ENCODE results near the gene SETD2.

SETD2 gene

GRCh38 chr3:47097864-47098263 is 66.0 kb downstream of the SETD2 start:
- H3K4me3 ChIP-seq (IDR thresholded peaks at IDR 0.05; ENCODE audit: insufficient read depth, low read depth, low read length): no peak overlapping the region
- no peak overlapping the region for H3K4me2 ChIP-seq
- H3K27ac ChIP-seq: no peak overlapping the region
- no peak overlapping the region for H3K9ac ChIP-seq
- H4K20me1 ChIP-seq (ENCODE audit: insufficient read depth): no peaks in the 10 kb centered on the region
- TF ChIP-seq CTCF (conservative IDR thresholded peaks at IDR 0.05; ENCODE audit: low read depth, low read length): no peak
- no peaks in the 10 kb centered on the region for H3K79me2 ChIP-seq (ENCODE audit: insufficient read depth, low read depth)
- H3K27me3 ChIP-seq (ENCODE audit: insufficient read depth, low read depth): no peaks in the 10 kb centered on the region
- H3K36me3 ChIP-seq (ENCODE audit: insufficient read depth): no peaks in the 10 kb centered on the region
- H2AFZ ChIP-seq (ENCODE audit: low read depth): no peak overlapping the region
- no peaks in the 10 kb centered on the region for H3K4me1 ChIP-seq (ENCODE audit: low read depth, poor library complexity, severe bottlenecking)

- Histone ChIP-seq H3K4me2 (no peak overlapping the region), H3K36me3 (ENCODE audit: insufficient read depth) (no peaks in the 10 kb centered on the region), H3K9ac (no peak overlapping the region)
Observed at GRCh38 chr3:47096959-47097358, 67.0 kb downstream of the SETD2 start.

GRCh38 chr3:47092090-47092489 is 71.8 kb downstream of the SETD2 start:
- H3K27me3 ChIP-seq (ENCODE audit: insufficient read depth, low read depth): no peaks in the 10 kb centered on the region
- no peak overlapping the region for H2AFZ ChIP-seq (ENCODE audit: low read depth)
- H3K4me2 ChIP-seq: no peak overlapping the region
- no peaks in the 10 kb centered on the region for H3K36me3 ChIP-seq (ENCODE audit: insufficient read depth)
- H3K79me2 ChIP-seq (ENCODE audit: insufficient read depth, low read depth): no peaks in the 10 kb centered on the region
- no peaks in the 10 kb centered on the region for H4K20me1 ChIP-seq (ENCODE audit: insufficient read depth)
- no peak overlapping the region for H3K4me3 ChIP-seq (IDR thresholded peaks at IDR 0.05; ENCODE audit: insufficient read depth, low read depth, low read length)
- H3K27ac ChIP-seq: no peak overlapping the region
- no peak for TF ChIP-seq CTCF (conservative IDR thresholded peaks at IDR 0.05; ENCODE audit: low read depth, low read length)
- H3K4me1 ChIP-seq (ENCODE audit: low read depth, poor library complexity, severe bottlenecking): no peaks in the 10 kb centered on the region
- H3K9ac ChIP-seq: no peak overlapping the region

More at GRCh38 chr3:47096959-47097358, 67.0 kb downstream of the SETD2 start:
- H4K20me1 ChIP-seq (ENCODE audit: insufficient read depth): no peaks in the 10 kb centered on the region
- no peak for TF ChIP-seq CTCF (conservative IDR thresholded peaks at IDR 0.05; ENCODE audit: low read depth, low read length)
- no peak overlapping the region for H2AFZ ChIP-seq (ENCODE audit: low read depth)
- no peaks in the 10 kb centered on the region for H3K4me1 ChIP-seq (ENCODE audit: low read depth, poor library complexity, severe bottlenecking)
- no peaks in the 10 kb centered on the region for H3K79me2 ChIP-seq (ENCODE audit: insufficient read depth, low read depth)
- H3K27me3 ChIP-seq (ENCODE audit: insufficient read depth, low read depth): no peaks in the 10 kb centered on the region
- no peak overlapping the region for H3K4me3 ChIP-seq (IDR thresholded peaks at IDR 0.05; ENCODE audit: insufficient read depth, low read depth, low read length)
- no peak overlapping the region for H3K27ac ChIP-seq

- TF ChIP-seq CTCF (conservative IDR thresholded peaks at IDR 0.05; ENCODE audit: low read depth, low read length): no peak
- Histone ChIP-seq H3K4me1 (ENCODE audit: low read depth, poor library complexity, severe bottlenecking) (no peaks in the 10 kb centered on the region), H3K27ac (no peak overlapping the region), H2AFZ (ENCODE audit: low read depth) (no peak overlapping the region), H3K27me3 (ENCODE audit: insufficient read depth, low read depth) (no peaks in the 10 kb centered on the region), H3K9ac (no peak overlapping the region), H3K4me3 (IDR thresholded peaks at IDR 0.05; ENCODE audit: insufficient read depth, low read depth, low read length) (no peak overlapping the region), H3K79me2 (ENCODE audit: insufficient read depth, low read depth) (no peaks in the 10 kb centered on the region), H3K36me3 (ENCODE audit: insufficient read depth) (no peaks in the 10 kb centered on the region), H4K20me1 (ENCODE audit: insufficient read depth) (no peaks in the 10 kb centered on the region), H3K4me2 (no peak overlapping the region)
Observed at GRCh38 chr3:47089630-47090029, 74.3 kb downstream of the SETD2 start.
